IPS-18c (cell line): Measurements from ENCODE around the gene CELSR1.

ENCODE experiments used
- H3K4me3 ChIP-seq: 2 replicates; pipeline ENCODE4 v1.7.0; 2013; ENCODE audit warnings: low read depth, mild to moderate bottlenecking, low read length, moderate library complexity; ENCODE audit not compliant: insufficient read depth
- H3K9me3 ChIP-seq: one replicate; pipeline ENCODE4 v1.6.1; 2013; ENCODE audit warnings: mild to moderate bottlenecking, low read length, moderate library complexity; ENCODE audit not compliant: control insufficient read depth, insufficient read depth

Gene CELSR1

GRCh38 chr22:46563381-46564083 lies 26.1 kb upstream of the CELSR1 start:
- Histone ChIP-seq H3K4me3 (no peak overlapping the region), H3K9me3 (peaks cover 4% of the 10 kb centered on the region)

GRCh38 chr22:46561435-46561905 lies 24.1 kb upstream of the CELSR1 start:
- peaks cover 4% of the 10 kb centered on the region for H3K9me3 ChIP-seq
- H3K4me3 ChIP-seq, result no peak overlapping the region

- H3K4me3 ChIP-seq, result no peak overlapping the region
- H3K9me3 ChIP-seq, result peaks cover 4% of the 10 kb centered on the region
Measured at GRCh38 chr22:46560696-46561295, 23.4 kb upstream of the CELSR1 start.

GRCh38 chr22:46557736-46558480 lies 20.5 kb upstream of the CELSR1 start:
- H3K4me3 ChIP-seq, result no peak overlapping the region
- H3K9me3 ChIP-seq, result peaks cover 4% of the 10 kb centered on the region

GRCh38 chr22:46556775-46557174 lies 19.4 kb upstream of the CELSR1 start:
- Histone ChIP-seq H3K4me3 (no peak overlapping the region), H3K9me3 (no peaks in the 10 kb centered on the region)

- no peaks in the 10 kb centered on the region for H3K9me3 ChIP-seq
- H3K4me3 ChIP-seq, result no peak overlapping the region
Measured at GRCh38 chr22:46553189-46553588, 15.8 kb upstream of the CELSR1 start.

- Histone ChIP-seq H3K9me3 (no peaks in the 10 kb centered on the region), H3K4me3 (no peak overlapping the region)
Measured at GRCh38 chr22:46551996-46552395, 14.6 kb upstream of the CELSR1 start.

- H3K4me3 ChIP-seq, result no peak overlapping the region
Measured at GRCh38 chr22:46551321-46551720, 13.9 kb upstream of the CELSR1 start.

GRCh38 chr22:46549971-46550641 lies 12.7 kb upstream of the CELSR1 start:
- Histone ChIP-seq H3K9me3 (no peaks in the 10 kb centered on the region), H3K4me3 (no peak overlapping the region)

More at GRCh38 chr22:46551321-46551720, 13.9 kb upstream of the CELSR1 start:
- no peaks in the 10 kb centered on the region for H3K9me3 ChIP-seq

GRCh38 chr22:46549563-46549840 lies 12.1 kb upstream of the CELSR1 start:
- Histone ChIP-seq H3K4me3 (no peak overlapping the region), H3K9me3 (no peaks in the 10 kb centered on the region)

- H3K9me3 ChIP-seq, result no peaks in the 10 kb centered on the region
- no peak overlapping the region for H3K4me3 ChIP-seq
Measured at GRCh38 chr22:46547883-46548244, 10.4 kb upstream of the CELSR1 start.

GRCh38 chr22:46547179-46547882 lies 9.9 kb upstream of the CELSR1 start:
- no peaks in the 10 kb centered on the region for H3K9me3 ChIP-seq
- no peak overlapping the region for H3K4me3 ChIP-seq

GRCh38 chr22:46546466-46547178 lies 9.2 kb upstream of the CELSR1 start:
- Histone ChIP-seq H3K9me3 (no peaks in the 10 kb centered on the region), H3K4me3 (no peak overlapping the region)

- no peak overlapping the region for H3K4me3 ChIP-seq
- no peaks in the 10 kb centered on the region for H3K9me3 ChIP-seq
Measured at GRCh38 chr22:46545086-46545792, 7.8 kb upstream of the CELSR1 start.

- no peak overlapping the region for H3K4me3 ChIP-seq
- no peaks in the 10 kb centered on the region for H3K9me3 ChIP-seq
Measured at GRCh38 chr22:46542011-46542985, 4.9 kb upstream of the CELSR1 start.
